NK-92 treated with Interleukin-12 subunit alpha and Interleukin-12 subunit beta, amount 100 ng/mL, for 24 hours (cell line): Measurements from ENCODE around the gene GMPPA.
A peak's percentile ranks its signal among the peaks of the same experiment; 100 is the strongest.

Experiments
- DNase-seq: peaks from one replicate; lab custom pipeline; 2025; lab: John Stamatoyannopoulos, UW

The GMPPA gene

DNA sequence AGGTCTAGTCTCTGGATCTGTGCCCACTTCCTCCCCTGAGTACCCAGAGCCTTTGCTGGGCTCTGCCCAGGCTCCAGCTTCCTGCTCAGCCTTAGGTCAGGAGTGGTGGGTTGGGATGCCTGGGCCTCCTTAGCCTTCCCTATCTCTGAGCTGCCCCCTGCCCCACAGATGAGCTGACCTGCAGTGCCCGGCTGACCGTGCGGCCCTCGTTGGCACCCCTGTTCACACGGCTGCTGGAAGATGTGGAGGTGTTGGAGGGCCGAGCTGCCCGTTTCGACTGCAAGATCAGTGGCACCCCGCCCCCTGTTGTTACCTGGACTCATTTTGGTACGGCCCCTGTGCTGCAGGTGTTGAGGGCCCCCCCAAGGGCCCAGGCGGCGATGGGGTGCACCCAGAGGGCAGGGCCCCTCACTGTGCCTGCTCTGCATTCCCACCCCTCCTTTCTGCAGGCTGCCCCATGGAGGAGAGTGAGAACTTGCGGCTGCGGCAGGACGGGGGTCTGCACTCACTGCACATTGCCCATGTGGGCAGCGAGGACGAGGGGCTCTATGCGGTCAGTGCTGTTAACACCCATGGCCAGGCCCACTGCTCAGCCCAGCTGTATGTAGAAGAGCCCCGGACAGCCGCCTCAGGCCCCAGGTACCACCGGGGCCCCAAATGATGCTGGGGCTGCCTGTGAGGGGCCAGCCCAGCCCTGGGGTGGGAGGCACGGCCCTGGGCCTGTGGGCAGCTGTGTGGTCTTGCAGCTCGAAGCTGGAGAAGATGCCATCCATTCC lies 30.1 kb upstream of the GMPPA start:
- no peak for DNase-seq

DNA sequence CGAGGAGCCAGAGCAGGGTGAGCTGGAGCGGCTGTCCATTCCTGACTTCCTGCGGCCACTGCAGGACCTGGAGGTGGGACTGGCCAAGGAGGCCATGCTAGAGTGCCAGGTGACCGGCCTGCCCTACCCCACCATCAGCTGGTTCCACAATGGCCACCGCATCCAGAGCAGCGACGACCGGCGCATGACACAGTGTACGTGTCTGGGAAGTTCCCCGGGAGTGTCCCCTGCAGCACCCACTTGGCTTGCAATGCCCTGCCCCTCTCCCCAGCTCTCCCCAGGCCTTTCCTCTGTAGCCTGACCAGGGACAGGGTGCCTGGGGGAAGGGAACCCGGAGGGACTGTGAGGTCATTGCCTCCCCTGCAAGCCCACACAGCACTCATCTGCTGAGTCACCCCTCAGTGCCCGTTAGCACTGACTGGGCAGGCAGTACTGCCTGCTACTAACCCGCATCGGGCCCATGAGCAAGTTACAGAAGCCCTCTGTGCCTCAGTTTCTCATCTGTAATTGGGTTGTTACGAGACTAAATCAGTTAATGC lies 29.4 kb upstream of the GMPPA start:
- no peak for DNase-seq

DNA sequence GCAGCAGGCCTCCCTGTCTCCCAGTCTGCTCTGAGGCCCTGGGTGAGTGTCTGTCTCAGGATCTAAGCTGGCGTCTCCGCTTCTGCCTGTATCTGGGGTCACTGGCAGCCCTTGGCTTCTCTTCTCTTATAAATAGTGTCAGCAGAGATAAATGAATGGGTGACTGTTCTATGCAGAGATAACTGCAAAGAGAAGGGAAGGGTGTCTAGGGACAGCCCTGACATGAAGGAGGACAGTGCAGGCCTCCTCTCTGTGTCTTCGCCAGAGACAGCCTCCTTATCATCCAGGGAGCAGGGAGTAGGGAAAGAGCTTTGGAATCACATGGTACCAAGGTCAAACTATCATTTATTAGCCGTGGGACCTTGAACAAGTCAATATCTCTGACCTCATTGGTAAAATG lies 28.3 kb upstream of the GMPPA start:
- DNase-seq, result no peak

DNA sequence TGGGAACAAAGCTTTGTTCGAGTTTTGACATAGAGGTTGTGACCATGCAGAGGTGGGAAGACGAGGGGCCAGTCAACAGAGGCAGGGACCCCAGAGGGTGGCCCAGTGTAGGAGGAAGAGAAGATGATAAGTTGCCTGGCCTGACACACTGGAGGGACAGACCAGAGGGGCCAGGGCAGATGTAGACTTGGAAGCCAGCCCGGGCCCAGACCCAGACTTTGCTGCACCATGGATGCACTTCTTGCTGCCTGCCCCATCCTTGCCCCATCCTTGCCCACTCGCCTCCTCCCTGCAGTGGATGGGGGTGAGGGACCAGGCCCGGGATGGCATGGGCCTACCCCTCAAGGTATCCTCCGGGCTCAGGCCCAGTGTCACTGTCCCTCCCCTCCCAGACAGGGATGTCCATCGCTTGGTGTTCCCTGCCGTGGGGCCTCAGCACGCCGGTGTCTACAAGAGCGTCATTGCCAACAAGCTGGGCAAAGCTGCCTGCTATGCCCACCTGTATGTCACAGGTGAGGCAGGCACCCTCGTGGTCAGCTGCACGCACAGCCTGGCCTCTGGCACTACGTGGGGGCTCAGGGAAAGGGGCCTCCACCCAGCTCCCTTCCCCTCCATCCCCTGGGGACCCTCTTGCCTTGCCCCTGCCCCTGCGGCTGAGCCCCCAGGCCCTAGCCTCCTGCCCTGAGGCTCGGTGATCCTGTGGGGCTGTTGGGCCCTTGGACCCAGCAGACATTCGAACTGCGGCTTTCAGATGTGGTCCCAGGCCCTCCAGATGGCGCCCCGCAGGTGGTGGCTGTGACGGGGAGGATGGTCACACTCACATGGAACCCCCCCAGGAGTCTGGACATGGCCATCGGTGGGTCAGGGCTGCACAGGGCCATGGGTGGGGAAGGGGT lies 27.0 kb upstream of the GMPPA start:
- DNase-seq, result no peak

DNA sequence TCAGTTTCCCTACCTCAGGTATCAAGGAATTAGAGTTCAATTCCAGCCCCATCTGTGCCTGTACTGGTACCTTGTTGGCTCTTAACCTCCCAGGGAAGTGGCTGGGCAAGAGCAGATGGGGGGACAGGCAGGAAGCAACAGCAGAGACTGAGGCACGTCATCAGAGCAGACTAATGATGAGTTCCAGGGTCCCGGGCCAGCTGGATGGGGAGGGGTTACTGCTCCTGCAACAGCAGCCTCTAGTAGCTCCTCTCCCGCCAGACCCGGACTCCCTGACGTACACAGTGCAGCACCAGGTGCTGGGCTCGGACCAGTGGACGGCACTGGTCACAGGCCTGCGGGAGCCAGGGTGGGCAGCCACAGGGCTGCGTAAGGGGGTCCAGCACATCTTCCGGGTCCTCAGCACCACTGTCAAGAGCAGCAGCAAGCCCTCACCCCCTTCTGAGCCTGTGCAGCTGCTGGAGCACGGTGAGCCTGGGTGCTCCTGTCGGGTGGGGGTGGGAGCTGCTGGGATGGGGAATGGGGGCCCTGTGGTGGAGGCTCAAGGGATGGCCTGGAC lies 26.0 kb upstream of the GMPPA start:
- no peak for DNase-seq

DNA sequence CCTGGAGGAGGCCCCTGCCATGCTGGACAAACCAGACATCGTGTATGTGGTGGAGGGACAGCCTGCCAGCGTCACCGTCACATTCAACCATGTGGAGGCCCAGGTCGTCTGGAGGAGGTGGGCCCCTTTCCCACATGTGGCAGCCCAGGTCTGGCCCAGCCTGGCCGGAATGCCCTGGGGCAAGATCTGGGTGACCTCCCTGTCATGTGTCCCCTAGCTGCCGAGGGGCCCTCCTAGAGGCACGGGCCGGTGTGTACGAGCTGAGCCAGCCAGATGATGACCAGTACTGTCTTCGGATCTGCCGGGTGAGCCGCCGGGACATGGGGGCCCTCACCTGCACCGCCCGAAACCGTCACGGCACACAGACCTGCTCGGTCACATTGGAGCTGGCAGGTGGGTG lies 25.2 kb upstream of the GMPPA start:
- no peak for DNase-seq

DNA sequence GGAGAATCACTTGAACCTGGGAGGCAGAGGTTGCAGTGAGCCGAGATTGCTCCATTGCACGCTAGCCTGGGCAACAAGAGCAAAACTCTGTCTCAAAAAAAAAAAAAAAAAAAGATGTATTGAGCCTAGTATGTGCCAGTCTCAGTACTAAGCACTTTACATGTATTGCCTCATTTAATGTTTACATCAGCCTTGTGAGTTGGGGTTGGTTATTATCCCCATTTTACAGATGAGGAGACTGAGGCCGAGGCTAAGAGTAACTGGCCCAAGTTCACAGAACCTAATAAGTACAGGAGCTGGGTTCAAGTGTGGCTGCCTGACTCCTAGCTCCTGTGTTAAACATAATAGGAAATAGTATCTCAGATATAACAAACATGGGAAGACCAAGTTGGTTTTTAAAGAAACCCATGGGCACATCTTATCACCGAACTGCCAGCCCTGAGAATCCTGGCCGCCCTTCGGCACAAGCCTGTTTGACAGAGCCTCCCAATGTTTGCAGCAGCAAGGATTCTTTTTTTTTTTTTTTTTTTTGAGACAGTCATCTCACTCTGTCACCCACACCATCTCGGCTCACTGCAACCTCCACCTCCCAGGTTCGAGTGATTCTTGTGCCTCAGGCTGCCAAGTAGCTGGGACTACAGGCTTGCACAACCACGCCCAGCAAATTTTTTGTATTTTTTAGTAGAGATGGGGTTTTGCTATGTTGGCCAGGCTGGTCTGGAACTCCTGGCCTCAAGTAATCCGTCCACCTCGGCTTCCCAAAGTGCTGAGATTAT lies 24.2 kb upstream of the GMPPA start:
- DNase-seq, result no peak

DNA sequence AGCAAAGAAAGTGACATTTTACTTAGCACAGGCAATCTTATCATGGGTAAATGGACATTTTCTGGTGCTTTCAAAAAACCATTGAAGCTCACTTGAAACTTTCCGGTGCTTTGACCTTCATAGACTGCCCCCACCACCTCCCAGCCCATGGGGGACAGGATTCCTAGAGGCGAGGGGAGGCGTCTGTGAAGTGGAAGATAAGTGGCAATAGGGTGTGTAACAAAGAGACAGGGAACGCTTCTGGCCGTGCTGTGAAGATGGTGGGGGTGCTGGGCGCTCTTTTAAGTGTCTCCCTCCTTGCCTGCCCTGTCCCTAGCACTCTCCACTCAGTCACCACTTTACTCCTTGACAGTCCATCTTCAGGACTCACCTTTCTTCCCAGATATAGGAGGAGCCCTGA lies 23.4 kb upstream of the GMPPA start:
- no peak for DNase-seq

DNA sequence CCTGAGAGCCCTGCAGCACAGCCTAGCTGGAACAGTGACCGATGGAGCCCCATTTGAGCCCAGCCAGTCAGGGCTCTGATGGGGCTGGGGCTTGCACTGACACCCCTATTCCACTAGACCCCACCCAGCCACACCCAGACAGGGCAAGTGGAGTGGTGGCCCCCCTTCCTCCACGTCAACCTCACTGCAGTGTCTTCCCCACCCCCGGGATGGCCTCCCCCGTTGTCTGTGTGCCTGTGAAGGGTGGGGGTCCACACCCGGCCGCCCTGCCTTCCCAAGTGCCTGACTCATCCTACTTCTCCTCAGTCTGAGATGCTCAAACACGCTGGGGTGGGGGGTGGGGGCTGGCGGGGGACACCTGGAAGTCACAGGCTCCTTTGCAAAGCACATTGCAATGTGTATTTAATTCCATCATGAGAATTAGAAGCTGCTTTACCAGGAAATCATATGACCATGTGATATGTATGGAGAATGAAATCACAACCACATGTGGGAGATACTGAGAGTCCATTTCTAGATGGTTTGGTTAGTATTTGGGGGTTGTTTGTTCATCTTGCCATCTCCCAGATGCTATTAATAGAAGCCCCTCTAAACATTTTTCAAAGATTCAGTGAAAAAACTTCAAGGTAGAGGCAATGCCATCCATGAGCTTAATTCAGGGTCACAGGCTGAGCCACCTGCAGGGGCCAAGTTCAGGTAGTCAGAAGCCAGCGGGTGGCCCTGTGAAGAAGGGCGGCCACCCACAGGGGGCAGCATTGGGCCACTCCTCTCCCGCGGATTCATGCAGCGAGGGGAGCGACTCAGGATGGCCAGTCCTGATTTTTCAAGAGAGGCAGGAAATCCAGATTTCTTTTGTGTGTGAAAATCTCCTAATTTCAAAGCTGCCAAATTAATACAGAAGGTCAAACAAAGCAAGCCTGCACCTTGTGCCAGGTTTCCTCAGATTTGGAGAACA lies 22.7 kb upstream of the GMPPA start:
- DNase-seq, result peak; percentile 25

DNA sequence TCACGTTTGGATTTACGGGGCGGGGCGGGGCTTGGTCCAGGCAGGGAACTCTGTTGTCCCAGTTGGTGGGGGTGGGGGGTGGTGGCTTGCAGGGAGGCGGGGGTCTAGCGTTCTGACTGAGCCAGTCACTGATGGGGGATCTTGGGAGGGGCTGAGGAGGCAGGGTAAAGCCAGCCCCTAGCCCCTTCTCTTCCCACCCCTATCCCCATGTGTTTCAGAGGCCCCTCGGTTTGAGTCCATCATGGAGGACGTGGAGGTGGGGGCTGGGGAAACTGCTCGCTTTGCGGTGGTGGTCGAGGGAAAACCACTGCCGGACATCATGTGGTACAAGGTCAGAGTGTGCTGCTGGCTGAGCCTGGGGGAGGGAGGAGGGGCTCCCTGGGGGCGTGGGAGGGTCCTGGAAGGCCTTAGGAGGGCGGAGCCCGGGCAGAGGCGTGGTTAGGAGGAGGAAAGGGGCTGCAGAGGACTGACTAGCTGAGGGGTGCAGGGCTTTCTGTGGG lies 22.0 kb upstream of the GMPPA start:
- DNase-seq, result no peak

DNA sequence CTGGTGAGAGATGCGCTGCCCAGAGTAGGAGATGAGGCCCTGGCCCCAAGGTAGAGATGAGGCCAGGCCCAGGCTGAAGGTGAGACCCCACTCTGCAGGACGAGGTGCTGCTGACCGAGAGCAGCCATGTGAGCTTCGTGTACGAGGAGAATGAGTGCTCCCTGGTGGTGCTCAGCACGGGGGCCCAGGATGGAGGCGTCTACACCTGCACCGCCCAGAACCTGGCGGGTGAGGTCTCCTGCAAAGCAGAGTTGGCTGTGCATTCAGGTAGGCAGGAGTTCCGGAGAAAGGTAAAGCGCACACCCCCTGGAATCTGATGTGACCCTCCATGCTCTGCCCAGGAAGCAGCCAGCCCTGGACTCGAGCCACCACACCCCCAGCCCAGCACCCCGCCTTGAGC lies 21.5 kb upstream of the GMPPA start:
- no peak for DNase-seq

DNA sequence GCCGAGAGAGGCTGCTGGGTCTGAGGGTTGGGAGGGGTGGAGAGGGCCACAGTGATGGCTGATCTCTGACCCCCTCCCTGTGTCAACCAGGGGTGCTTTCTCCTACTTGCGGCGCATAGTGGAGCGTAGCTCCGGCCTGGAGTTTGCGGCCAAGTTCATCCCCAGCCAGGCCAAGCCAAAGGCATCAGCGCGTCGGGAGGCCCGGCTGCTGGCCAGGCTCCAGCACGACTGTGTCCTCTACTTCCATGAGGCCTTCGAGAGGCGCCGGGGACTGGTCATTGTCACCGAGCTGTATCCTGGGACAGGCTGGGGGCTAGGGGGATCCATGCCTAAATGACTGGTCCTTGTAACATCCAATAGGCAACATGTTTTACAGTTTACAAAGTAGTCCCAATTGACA lies 20.9 kb upstream of the GMPPA start:
- no peak for DNase-seq

DNA sequence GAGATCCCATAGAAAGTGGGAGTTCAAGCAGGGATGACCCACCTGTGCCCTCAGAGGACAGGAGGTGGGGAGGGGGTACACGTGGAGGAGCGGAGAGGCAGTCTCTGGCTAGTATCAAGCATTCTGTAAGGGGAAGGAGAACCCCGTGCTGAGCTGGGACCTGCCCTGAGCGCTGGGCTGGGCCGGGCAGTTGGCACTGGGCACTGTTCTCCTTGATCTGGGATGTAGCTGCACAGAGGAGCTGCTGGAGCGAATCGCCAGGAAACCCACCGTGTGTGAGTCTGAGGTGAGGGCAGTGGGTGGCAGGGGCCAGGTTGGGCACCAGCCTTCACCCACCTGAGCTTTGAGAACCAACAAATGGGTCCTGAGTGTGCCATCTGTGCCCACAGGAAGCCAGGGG lies 19.8 kb upstream of the GMPPA start:
- DNase-seq, result no peak

DNA sequence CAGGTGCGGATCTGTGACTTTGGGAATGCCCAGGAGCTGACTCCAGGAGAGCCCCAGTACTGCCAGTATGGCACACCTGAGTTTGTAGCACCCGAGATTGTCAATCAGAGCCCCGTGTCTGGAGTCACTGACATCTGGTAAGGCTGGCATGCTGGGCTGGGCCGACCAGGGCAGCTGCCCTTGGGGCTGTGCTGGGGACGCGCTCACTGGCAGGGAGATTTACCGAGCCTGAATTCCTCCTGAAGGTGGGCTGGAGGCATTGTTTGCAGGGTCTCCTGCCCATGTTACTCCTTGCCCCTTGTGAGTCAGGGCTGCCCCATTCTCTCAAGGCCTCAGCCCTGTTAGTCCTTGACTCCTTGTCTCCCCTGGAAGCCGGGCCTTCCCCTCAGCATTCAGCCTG lies 18.7 kb upstream of the GMPPA start:
- DNase-seq, result no peak

DNA sequence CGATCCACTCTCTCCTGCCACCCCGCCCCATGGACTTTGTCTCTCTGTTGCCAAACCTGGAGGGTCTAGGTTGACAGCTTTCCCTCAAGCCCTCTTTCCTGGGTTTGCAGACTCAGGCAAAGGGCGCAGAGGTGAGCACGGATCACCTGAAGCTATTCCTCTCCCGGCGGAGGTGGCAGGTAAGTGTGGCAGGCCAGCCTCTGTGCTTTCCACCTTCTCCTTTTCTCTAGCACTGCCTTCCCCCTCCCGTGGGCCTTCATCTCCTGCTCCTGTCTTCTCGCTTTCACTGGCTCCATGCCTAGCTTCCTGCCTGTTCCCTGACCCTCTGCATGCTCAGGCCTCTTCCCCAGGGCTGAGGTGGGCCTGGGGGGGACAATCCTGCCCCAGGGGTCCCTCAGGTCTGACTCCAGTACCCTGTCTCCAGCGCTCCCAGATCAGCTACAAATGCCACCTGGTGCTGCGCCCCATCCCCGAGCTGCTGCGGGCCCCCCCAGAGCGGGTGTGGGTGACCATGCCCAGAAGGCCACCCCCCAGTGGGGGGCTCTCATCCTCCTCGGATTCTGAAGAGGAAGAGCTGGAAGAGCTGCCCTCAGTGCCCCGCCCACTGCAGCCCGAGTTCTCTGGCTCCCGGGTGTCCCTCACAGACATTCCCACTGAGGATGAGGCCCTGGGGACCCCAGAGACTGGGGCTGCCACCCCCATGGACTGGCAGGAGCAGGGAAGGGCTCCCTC lies 15.9 kb upstream of the GMPPA start:
- no peak for DNase-seq

DNA sequence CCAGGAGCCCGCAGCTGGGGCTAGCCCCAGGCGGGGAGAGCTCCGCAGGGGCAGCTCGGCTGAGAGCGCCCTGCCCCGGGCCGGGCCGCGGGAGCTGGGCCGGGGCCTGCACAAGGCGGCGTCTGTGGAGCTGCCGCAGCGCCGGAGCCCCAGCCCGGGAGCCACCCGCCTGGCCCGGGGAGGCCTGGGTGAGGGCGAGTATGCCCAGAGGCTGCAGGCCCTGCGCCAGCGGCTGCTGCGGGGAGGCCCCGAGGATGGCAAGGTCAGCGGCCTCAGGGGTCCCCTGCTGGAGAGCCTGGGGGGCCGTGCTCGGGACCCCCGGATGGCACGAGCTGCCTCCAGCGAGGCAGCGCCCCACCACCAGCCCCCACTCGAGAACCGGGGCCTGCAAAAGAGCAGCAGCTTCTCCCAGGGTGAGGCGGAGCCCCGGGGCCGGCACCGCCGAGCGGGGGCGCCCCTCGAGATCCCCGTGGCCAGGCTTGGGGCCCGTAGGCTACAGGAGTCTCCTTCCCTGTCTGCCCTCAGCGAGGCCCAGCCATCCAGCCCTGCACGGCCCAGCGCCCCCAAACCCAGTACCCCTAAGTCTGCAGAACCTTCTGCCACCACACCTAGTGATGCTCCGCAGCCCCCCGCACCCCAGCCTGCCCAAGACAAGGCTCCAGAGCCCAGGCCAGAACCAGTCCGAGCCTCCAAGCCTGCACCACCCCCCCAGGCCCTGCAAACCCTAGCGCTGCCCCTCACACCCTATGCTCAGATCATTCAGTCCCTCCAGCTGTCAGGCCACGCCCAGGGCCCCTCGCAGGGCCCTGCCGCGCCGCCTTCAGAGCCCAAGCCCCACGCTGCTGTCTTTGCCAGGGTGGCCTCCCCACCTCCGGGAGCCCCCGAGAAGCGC lies 15.0 kb upstream of the GMPPA start:
- DNase-seq, result no peak

DNA sequence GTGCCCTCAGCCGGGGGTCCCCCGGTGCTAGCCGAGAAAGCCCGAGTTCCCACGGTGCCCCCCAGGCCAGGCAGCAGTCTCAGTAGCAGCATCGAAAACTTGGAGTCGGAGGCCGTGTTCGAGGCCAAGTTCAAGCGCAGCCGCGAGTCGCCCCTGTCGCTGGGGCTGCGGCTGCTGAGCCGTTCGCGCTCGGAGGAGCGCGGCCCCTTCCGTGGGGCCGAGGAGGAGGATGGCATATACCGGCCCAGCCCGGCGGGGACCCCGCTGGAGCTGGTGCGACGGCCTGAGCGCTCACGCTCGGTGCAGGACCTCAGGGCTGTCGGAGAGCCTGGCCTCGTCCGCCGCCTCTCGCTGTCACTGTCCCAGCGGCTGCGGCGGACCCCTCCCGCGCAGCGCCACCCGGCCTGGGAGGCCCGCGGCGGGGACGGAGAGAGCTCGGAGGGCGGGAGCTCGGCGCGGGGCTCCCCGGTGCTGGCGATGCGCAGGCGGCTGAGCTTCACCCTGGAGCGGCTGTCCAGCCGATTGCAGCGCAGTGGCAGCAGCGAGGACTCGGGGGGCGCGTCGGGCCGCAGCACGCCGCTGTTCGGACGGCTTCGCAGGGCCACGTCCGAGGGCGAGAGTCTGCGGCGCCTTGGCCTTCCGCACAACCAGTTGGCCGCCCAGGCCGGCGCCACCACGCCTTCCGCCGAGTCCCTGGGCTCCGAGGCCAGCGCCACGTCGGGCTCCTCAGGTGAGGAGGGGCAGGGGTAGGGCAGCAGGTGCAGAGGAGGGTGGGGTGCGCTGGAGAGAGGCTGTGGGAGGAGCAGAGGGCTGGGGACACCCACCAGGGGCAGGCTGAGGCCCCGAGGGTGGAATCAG lies 14.1 kb upstream of the GMPPA start:
- DNase-seq, result no peak

DNA sequence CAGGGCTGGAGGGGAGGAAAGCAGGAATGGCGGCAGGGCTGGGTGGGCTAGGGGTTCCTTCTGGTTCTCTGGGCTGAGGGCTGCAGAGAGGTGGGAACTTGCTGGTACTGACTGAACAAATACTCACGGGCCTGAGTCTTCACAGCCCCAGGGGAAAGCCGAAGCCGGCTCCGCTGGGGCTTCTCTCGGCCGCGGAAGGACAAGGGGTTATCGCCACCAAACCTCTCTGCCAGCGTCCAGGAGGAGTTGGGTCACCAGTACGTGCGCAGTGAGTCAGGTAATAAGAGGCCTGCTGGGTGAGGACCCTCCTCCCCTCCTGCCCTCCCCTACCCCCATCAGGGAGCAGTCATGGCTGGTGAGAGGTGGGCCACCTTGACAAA lies 13.5 kb upstream of the GMPPA start:
- no peak for DNase-seq
